Pancreas (tissue), 10 donors: ENCODE results near the gene CACYBP. TPM values are rescaled to one million over a fixed set of nuclear protein-coding genes. Genes with fewer than 3 reads are reported as not detected.

Experiments used
- ATAC-seq, 4 donors: fragments of 200-7000 bp; cut with Tn5 transposase; one replicate each; pipeline versions ENCODE4 v1.8.0 to v1.9.1; 2020; ENCODE audit warnings: mild to moderate bottlenecking in 4 of 4, moderate library complexity in 4 of 4
- DNase-seq, 6 donors: peaks; one replicate each; pipeline ENCODE4 v3.0.0-alpha.2; 2020
- FAIRE-seq: peaks from 2 replicates; lab custom pipeline; 2012; peaks lifted over from hg19 to GRCh38; lab: Jason Lieb, UNC
- H3K27ac ChIP-seq, 4 donors: fragments of 200-600 bp; sonication (generic); 1 replicate in 3 of 4; 2 replicates in 1 of 4; pipeline versions ENCODE4 v1.5.0 to v1.8.0; 2020
- H3K27me3 ChIP-seq, 4 donors: fragments of 200-600 bp; one replicate each; pipeline ENCODE4 v1.8.0; 2021
- H3K36me3 ChIP-seq, 3 donors: fragments of 200-600 bp; sonication (generic) in 1 of 3; one replicate each; pipeline versions ENCODE4 v1.5.0 to v1.8.0; 2020 to 2021
- H3K4me1 ChIP-seq, 3 donors: fragments of 200-600 bp; one replicate each; pipeline ENCODE4 v1.8.0; 2021
- H3K4me3 ChIP-seq, 4 donors: fragments of 200-600 bp; sonication (generic) in 2 of 4; one replicate each; pipeline versions ENCODE4 v1.5.0 to v1.8.0; 2020 to 2021
- H3K9me3 ChIP-seq, 4 donors: fragments of 200-600 bp; one replicate each; pipeline ENCODE4 v1.8.0; 2021
- WGBS, 2 donors: extraction: QIAGEN DNeasy Blood & Tissue Kit; methylation state at CpG; one replicate each; pipeline ENCODE4 v1.1.7; 2013; 5-methylcytosine and 5-hydroxymethylcytosine counted together
- intact Hi-C, 3 donors: fragments of 100-400 bp; cut with DNase I; formaldehyde crosslinking; loops; one replicate each; pipeline versions ENCODE4 v1.11.1 to v1.14.2; 2022
- polyA plus RNA-seq, 2 donors: library from polyadenylated mRNA; stranded (reverse); fragments of 200-250 nt; gene quantifications; one replicate each; pipeline ENCODE4 v1.2.3, GENCODE V29; 2013
- total RNA-seq, 6 donors: library from RNA; stranded (reverse); fragmentation: NEBNext Ultra II Directional in 4 of 6; extraction: Animal tissue kit (Norgen Biotek cat#: 25700) in 4 of 6; gene quantifications; one replicate each; pipeline versions ENCODE4 v1.2.1 to v1.2.4, GENCODE V29; 2021 to 2023
- TF ChIP-seq, protein P1 (sequence below), 4 donors: fragments of 200-600 bp; sonication (generic) in 3 of 4; IDR thresholded peaks; one replicate each; pipeline versions ENCODE4 v1.5.0 to v1.8.0; 2021; ENCODE audit warnings: antibody characterized with exemption in 4 of 4
- donor health status: healthy with polysubstance abuse.
- donor health status: DM: no; HTN: no; CAD: no; lungs with moderate emphysema.
- donor health status: DM: no; HTN: no; CAD: no.
- donor health status: control.
- donor health status: control.
- donor health status: Bipolar disorder and iron deficiency.
- donor health status: DM: yes; HTN: yes; CAD: no.
- donor health status: DM: no; HTN: no; CAD: no.
- donor health status: DM: no; HTN: no; CAD: no.
- donor health status: DM: yes; HTN: yes; CAD: no.

CACYBP gene
- total and polyA plus RNA-seq, 8 donors: 14.0 to 35.2 (median 25.7) TPM

DNA sequence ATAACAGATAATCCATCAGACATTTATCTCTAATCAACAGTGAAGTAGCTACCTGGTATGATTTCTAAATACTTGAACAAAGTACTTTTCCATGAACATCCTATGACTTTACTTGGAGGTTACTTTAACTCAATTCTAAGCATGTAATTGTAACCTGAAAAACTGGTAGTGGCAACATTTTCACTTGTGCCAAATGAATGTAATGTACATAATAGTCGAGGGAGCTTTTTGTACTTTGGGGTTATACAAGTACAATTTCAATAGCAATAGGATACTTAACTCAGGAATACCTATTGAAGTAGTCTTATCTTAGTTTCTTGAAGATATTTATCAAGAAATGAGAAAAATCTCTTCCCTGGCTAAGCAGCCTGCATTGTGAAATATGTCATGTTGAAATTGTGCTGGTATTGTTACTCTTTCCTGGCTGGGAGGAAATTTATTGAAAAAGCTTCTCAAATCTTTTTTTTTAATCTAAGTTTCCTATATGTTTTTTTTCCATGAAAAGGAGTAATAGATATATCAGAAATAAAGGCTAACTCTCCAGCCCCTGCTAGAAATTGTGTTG, 33.7 kb upstream of the CACYBP start:
- no peaks in the 10 kb centered on the region for H3K36me3 ChIP-seq
- H3K27ac ChIP-seq: peak overlapping the region in 2 of 4 donors; percentile 55 to 61
- DNase-seq: no peak
- H3K27me3 ChIP-seq: no peaks in the 10 kb centered on the region
- peak; percentile 20 to 51 (median 48) for ATAC-seq
- TF ChIP-seq, protein P1, sequence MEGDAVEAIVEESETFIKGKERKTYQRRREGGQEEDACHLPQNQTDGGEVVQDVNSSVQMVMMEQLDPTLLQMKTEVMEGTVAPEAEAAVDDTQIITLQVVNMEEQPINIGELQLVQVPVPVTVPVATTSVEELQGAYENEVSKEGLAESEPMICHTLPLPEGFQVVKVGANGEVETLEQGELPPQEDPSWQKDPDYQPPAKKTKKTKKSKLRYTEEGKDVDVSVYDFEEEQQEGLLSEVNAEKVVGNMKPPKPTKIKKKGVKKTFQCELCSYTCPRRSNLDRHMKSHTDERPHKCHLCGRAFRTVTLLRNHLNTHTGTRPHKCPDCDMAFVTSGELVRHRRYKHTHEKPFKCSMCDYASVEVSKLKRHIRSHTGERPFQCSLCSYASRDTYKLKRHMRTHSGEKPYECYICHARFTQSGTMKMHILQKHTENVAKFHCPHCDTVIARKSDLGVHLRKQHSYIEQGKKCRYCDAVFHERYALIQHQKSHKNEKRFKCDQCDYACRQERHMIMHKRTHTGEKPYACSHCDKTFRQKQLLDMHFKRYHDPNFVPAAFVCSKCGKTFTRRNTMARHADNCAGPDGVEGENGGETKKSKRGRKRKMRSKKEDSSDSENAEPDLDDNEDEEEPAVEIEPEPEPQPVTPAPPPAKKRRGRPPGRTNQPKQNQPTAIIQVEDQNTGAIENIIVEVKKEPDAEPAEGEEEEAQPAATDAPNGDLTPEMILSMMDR (IDR thresholded peaks at IDR 0.05): no peak
- no peak for FAIRE-seq
- peaks cover 10 to 24% (median 11%) of the 10 kb centered on the region in 3 donors for H3K4me1 ChIP-seq
- no peaks in the 10 kb centered on the region for H3K9me3 ChIP-seq
- no peak overlapping the region for H3K4me3 ChIP-seq
- 9% methylated on average over 1 of the region's 1 CpG for WGBS, 2 donors
- intact Hi-C loops: no loop called here

GRCh38 chr1:174967845-174968705, 31.7 kb upstream of the CACYBP start:
- FAIRE-seq (peak; percentile 9), DNase-seq (no peak), ATAC-seq (no peak)
- TF ChIP-seq, protein P1 (IDR thresholded peaks at IDR 0.05): no peak
- H3K9me3 ChIP-seq: no peaks in the 10 kb centered on the region
- H3K27ac ChIP-seq: peak overlapping the region in 1 of 4 donors; percentile 20
- H3K27me3 ChIP-seq: no peaks in the 10 kb centered on the region
- H3K4me1 ChIP-seq: peaks cover 8 to 28% (median 11%) of the 10 kb centered on the region in 3 donors
- H3K36me3 ChIP-seq: no peaks in the 10 kb centered on the region
- WGBS, 2 donors: 58 to 63% methylated on average over 4 of the region's 4 CpGs
- no peak overlapping the region for H3K4me3 ChIP-seq
- intact Hi-C loops: no loop called here

- H3K36me3 ChIP-seq: no peaks in the 10 kb centered on the region
- H3K27me3 ChIP-seq: no peaks in the 10 kb centered on the region
- peak in 2 of 4 donors; percentile 9 to 10 for ATAC-seq
- no peak for DNase-seq
- H3K9me3 ChIP-seq: no peaks in the 10 kb centered on the region
- intact Hi-C loops: no loop called here
- no peak for FAIRE-seq
- no peak overlapping the region for H3K4me3 ChIP-seq
- H3K4me1 ChIP-seq: peaks cover 5 to 21% (median 11%) of the 10 kb centered on the region in 3 donors
- no peak overlapping the region for H3K27ac ChIP-seq
- TF ChIP-seq, protein P1 (IDR thresholded peaks at IDR 0.05): no peak
- WGBS, 2 donors: 84 to 85% methylated on average over 5 of the region's 5 CpGs
These were observed 30.9 kb upstream of the CACYBP start for GRCh38 chr1:174968750-174969244.

DNA sequence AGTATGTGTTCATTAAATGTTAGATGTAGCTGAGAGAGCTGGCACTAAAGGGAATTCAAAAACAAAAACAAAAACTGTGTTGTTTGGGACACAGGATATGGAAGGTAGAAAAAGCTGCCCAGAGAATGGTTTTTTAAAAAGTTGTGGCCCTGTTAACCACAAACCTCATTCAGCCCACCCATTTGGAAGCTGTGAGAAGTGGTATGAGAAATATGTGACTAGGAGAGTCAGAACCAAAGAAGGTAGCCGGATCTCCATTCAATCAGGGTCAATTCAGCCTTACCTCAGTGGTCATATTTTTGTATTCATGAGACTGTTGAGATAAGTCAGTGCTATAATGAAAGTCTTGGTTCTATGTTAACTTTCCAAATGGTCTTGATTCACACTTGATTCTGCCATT, 29.8 kb upstream of the CACYBP start:
- FAIRE-seq: no peak
- DNase-seq: no peak
- TF ChIP-seq, protein P1 (IDR thresholded peaks at IDR 0.05): no peak
- no peak for ATAC-seq
- Histone ChIP-seq H3K4me3 (no peak overlapping the region), H3K9me3 (no peaks in the 10 kb centered on the region), H3K27ac (no peak overlapping the region), H3K4me1 (peaks cover 5 to 17% (median 11%) of the 10 kb centered on the region in 3 donors), H3K27me3 (no peaks in the 10 kb centered on the region), H3K36me3 (no peaks in the 10 kb centered on the region)
- WGBS, 2 donors: 95% methylated on average over 1 of the region's 1 CpG
- intact Hi-C loops: no loop called here
